GM23248 (cell line): Measurements from ENCODE around the gene PLEKHA6.
"Not testable (repeated sequence)": the region's sequence is repeated elsewhere in the genome, so short reads cannot be mapped to it uniquely, and the experiment has no call there.

ENCODE experiments used
- EZH2 ChIP-seq: fragments of 200-600 bp; sonication (generic); IDR thresholded peaks from 2 replicates; pipeline ENCODE4 v1.6.1; 2018; ENCODE audit warnings: antibody characterized with exemption, mild to moderate bottlenecking; ENCODE audit not compliant: insufficient read depth, poor library complexity, severe bottlenecking
- EZH2phosphoT487 ChIP-seq: fragments of 200-600 bp; sonication (generic); IDR thresholded peaks from 2 replicates; pipeline ENCODE4 v1.6.1; 2018; ENCODE audit warnings: antibody characterized with exemption, moderate library complexity, mild to moderate bottlenecking, low read depth; ENCODE audit not compliant: insufficient read depth

GRCh38 chr1:204310970-204311369 lies 48.8 kb downstream of the PLEKHA6 start:
- TF ChIP-seq EZH2, EZH2phosphoT487: not testable (repeated sequence)
